Activated CD4-positive, alpha-beta T cell treated with anti-CD3 and anti-CD28 coated beads, Interleukin-10, Interleukin-2, amounts not matched to agents 100 ng/mL and 50 ng/mL, durations not matched to agents 16 hours and 8 hours (primary cell): ENCODE measurements around the gene LYAR.

Experiments used
- DNase-seq: peaks from one replicate; pipeline ENCODE4 v3.0.0-alpha.2; 2020

The LYAR gene, protein sequence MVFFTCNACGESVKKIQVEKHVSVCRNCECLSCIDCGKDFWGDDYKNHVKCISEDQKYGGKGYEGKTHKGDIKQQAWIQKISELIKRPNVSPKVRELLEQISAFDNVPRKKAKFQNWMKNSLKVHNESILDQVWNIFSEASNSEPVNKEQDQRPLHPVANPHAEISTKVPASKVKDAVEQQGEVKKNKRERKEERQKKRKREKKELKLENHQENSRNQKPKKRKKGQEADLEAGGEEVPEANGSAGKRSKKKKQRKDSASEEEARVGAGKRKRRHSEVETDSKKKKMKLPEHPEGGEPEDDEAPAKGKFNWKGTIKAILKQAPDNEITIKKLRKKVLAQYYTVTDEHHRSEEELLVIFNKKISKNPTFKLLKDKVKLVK

GRCh38 chr4:4289941-4290850 lies at the start of gene LYAR, which contains the start of gene ZBTB49:
TSS of gene LYAR (minus strand) at chr4:4290154. CDS start at chr4:4283742, 6,412 bp downstream.
TSS of gene ZBTB49 (plus strand) at chr4:4290251. CDS start at chr4:4299946, 9,695 bp downstream.
- DNase-seq, result peak; percentile 97

GRCh38 chr4:4339504-4340085 lies 49.6 kb upstream of the LYAR start:
- no peak for DNase-seq

- no peak for DNase-seq
Observed at GRCh38 chr4:4338210-4339001, 48.5 kb upstream of the LYAR start.

- peak; percentile 81 for DNase-seq
Observed at GRCh38 chr4:4334798-4335520, 45.0 kb upstream of the LYAR start.

DNA sequence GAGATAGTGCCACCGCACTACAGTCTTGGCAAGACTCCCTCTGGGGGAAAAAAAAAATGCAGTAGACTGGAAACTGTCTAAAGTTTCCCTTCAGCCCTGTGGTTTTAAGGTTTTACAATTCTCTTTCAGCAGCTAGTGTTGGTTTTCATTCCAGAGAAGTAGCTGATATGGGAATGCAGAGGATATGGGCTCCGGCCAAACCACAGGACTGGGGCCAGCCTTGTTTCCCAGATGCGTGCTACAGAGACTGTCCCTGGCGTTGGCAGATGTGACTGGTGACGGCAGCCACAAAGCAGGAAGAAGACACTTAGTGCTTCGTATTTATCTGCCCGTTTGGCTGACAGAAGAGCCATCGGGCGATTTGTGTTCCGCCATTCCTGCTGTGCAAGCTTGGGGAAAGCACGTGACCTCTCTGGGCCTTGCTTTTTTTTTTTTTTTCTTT lies 43.3 kb upstream of the LYAR start:
- no peak for DNase-seq

- no peak for DNase-seq
Observed at GRCh38 chr4:4332529-4332928, 42.6 kb upstream of the LYAR start.

DNA sequence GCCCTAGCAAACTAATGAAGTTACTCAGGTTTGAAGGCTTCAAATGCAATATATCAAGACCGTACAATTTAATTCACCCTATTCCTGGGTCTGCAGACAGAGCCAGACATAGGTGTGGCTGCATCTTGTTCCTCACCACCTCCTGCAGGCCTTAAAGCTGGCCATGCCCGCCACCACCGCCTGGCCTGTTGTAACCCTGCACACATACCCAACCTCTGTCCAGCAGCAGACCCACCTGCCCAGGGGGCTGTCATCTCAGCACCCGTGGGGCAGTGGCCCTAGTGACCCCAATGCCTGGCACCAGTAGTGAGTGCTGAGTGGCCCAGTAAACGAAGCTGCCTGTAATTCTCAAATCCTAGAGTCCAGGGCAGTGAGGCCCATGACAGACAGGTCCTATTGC lies 40.8 kb upstream of the LYAR start:
- DNase-seq, result no peak

DNA sequence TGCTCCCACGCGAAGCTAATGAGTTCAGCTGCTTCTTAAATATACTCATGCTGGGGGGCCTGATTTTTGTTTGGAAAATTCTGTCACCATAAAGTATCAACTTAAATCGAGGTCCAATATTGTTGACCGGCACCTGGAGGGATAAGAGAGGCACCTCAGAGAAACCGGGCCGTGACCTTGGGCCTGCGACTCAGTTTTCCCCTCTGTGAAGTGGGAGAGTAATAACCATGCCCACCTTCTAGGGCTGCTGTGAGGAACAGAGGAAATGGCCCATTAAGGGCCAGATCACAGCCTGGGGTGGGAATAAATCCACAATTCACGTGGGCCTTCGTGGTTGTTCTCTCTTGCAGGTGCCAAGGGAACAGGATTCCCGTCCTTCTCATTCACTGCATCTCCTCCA lies 39.5 kb upstream of the LYAR start:
- no peak for DNase-seq

DNA sequence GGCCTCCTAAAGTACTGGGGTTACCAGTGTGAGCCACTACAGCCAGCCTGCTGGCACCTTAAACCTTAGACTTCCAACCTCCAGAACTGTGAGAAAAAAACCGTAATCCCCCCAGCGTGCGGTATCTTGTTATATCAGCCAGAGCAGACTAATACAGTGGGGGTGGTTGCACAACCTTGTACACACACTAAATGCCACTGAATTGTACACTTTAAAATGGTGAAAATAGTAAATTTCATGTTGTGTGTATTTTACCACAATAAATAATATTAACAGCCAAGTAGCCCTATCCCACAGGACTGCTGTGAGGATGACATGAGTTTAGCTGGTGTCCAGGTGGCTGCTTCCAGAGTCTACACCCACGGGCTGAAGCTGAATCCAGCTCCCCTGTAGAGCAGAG lies 38.9 kb upstream of the LYAR start:
- no peak for DNase-seq

- no peak for DNase-seq
Observed at GRCh38 chr4:4328206-4328605, 38.3 kb upstream of the LYAR start.

- no peak for DNase-seq
Observed at GRCh38 chr4:4327652-4328121, 37.7 kb upstream of the LYAR start.

DNA sequence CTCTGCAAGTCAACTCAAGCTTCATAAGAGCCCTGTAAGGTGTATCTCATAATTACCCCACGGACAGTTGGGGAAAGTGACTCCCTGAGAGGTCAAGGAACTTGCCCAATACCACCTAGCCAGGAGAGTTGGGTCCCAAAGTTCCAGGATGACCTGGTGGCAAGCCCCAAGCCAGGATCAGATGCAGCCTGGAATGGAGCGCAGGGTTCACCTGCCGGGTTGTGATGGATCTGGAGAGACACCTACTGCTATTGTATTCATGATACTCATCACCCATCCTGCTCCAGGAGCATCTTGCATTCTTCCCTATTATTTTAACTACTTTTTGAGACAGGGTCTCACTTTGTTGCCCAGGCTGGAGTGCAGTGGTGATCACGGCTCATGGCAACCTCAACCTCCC lies 36.2 kb upstream of the LYAR start:
- no peak for DNase-seq

GRCh38 chr4:4325321-4325720 lies 35.4 kb upstream of the LYAR start:
- no peak for DNase-seq

DNA sequence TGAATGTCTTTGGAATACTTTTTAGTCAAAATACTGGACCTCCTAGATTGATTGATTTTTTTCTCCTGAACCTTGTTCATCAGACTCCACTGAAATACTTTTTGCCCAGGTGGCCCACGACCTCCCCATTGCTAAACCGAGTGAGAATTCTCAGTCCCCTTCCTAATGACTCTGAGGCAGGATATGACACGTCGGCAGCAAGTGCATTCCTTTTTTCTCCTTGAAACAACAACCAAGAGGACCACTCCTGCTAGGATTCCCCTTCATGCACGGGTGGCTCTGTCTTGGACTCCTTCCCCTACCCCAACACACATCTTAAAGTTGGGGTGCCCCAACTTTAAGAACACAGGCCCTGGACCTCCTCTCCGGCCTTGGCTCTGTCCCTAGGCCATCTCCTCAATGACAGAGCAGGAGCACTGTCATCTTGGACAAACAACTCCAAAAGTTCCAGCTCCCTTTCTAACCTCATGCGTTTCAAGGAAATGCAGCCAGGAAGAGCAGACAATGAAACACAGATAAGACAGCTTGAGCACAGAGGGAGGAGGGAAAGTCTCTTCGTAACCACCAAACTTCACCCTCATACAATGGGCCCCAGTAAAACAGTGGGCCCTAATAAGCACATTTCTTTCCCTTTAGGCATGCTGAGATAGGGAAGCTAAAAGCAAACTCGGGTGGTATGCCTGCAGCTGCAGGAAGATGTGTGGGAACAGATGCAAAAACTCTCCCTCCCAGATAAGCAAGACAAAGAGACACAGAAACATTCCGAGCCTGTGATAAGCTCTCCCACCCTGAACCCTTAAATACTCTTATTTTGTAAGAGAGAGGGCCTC lies 34.0 kb upstream of the LYAR start:
- DNase-seq, result no peak

DNA sequence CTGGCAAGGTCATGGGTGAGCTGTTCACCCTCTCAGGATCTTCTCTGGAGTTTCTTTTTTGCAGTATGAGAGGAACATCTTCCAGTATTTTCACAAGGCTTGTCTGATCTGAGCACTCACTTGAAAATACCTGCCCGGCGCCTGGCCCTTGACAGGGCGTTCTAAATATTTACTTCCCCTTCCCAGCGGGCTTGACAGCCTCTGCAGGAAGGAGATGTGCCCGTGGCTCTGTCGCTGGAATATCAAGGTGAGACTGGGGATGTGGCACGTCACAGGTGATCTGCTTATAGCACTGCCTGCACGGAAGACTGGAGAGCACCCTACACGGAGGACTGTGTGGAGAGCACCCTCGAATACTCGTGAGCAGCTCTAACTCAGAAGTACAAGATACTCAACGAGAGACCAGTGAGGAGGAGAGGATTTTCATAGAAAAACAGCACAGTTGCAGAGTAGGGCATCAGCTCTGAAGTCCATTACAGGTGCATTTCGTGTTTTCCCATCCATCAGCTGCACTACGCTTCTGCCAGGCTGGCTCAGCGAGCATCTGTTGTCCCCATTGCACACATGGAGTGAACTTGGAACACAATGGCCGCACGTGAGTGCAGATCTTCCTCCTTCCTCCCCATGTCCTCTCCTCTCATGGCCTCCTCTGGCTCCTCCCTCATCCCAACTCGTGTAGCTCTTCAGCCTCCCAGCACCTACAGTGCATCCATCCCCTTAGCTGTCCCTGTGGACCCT lies 32.2 kb upstream of the LYAR start:
- DNase-seq, result no peak

DNA sequence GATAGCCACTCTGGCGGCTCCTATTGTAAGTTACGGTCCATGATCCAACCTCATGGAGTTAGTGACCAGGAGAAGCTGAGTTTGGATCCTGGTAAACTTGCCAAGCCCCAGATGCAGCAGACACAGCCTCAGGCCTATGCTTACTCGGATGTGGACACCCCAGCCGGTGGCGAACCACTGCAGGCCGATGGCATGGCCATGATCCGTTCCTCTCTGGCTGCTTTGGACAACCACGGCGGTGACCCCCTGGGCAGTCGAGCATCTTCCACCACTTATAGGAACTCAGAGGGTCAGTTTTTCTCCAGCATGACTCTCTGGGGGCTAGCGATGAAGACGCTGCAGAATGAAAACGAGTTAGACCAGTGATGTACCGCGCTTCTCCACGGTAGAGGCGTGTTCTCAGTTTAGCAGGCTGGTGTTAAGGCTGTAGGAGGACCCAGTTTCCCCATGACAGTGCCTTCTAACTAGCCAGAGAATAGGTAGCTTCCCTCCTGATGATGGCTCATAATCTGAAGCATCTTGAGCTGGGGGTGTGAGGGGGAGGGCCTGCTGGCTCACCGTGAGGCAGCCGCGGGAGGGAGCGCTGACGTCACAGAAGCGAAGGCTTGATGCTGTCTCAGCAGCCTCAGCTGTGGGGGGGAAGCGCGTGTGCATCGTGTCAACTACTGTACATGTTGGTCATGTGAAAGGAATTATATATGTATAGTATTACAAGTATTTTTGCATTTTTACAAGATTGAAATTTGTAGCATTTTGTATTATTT lies 31.2 kb upstream of the LYAR start:
- no peak for DNase-seq

DNA sequence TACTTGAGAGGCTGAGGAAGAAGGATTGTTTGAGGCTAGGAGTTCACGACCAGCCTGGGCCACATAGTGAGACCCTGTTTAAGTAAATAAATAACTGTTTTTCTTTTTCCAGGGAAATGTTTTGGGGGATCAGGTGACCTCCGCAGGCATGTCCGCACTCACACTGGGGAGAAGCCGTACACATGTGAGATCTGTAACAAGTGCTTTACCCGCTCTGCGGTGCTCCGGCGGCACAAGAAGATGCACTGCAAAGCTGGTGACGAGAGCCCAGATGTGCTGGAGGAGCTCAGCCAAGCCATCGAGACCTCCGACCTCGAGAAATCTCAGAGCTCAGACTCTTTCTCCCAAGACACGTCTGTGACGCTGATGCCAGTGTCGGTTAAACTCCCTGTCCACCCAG lies 30.6 kb upstream of the LYAR start:
- DNase-seq, result no peak

- no peak for DNase-seq
Observed at GRCh38 chr4:4317496-4318232, 27.7 kb upstream of the LYAR start.

- DNase-seq, result no peak
Observed at GRCh38 chr4:4316150-4316495, 26.2 kb upstream of the LYAR start.
